Measurements from ENCODE around the gene SYNE2.

Gene SYNE2

GRCh38 chr14:63909984-63910383 lies 57.2 kb downstream of the SYNE2 start:
- in situ Hi-C loops (cut with MboI; ENCODE audit: low sequenced_read_pairs), result no loop called here
- no peaks in the 10 kb centered on the region for H3K36me3 ChIP-seq (replicated peaks)

GRCh38 chr14:63910583-63911363 lies 58.0 kb downstream of the SYNE2 start:
- Histone ChIP-seq H3K4me1 (peaks cover 11% of the 10 kb centered on the region), H3K36me3 (replicated peaks) (no peaks in the 10 kb centered on the region), H3K9me3 (no peaks in the 10 kb centered on the region), H3K27me3 (ENCODE audit: low read depth) (no peaks in the 10 kb centered on the region), H3K4me3 (no peak overlapping the region)
- no peak for DNase-seq (ENCODE audit: low spot score in 2 of 2)
- in situ Hi-C loops (cut with MboI; ENCODE audit: low sequenced_read_pairs), result no loop called here

More at GRCh38 chr14:63909984-63910383, 57.2 kb downstream of the SYNE2 start:
- no peak for DNase-seq (ENCODE audit: low spot score in 2 of 2)
- no peaks in the 10 kb centered on the region for H3K27me3 ChIP-seq (ENCODE audit: low read depth)
- H3K9me3 ChIP-seq, result peaks cover 2% of the 10 kb centered on the region; the same call in 1 of the 2 replicates
- peaks cover 11% of the 10 kb centered on the region for H3K4me1 ChIP-seq
- no peak overlapping the region for H3K4me3 ChIP-seq

- in situ Hi-C loops (cut with MboI; ENCODE audit: low sequenced_read_pairs), result no loop called here
- Histone ChIP-seq H3K36me3 (replicated peaks) (no peaks in the 10 kb centered on the region), H3K4me3 (no peak overlapping the region), H3K9me3 (no peaks in the 10 kb centered on the region), H3K4me1 (peaks cover 9% of the 10 kb centered on the region), H3K27me3 (ENCODE audit: low read depth) (no peaks in the 10 kb centered on the region)
- DNase-seq (ENCODE audit: low spot score in 2 of 2), result no peak
Measured at GRCh38 chr14:63911404-63911803, 58.6 kb downstream of the SYNE2 start.

GRCh38 chr14:63912286-63912685 lies 59.5 kb downstream of the SYNE2 start:
- in situ Hi-C loops (cut with MboI; ENCODE audit: low sequenced_read_pairs), result no loop called here
- H3K36me3 ChIP-seq (replicated peaks), result no peaks in the 10 kb centered on the region

GRCh38 chr14:63918411-63918810 lies 65.6 kb downstream of the SYNE2 start:
- no peak for DNase-seq (ENCODE audit: low spot score in 2 of 2)
- peaks cover 12% of the 10 kb centered on the region for H3K4me1 ChIP-seq
- in situ Hi-C loops (cut with MboI; ENCODE audit: low sequenced_read_pairs), result no loop called here
- no peak overlapping the region for H3K4me3 ChIP-seq
- no peaks in the 10 kb centered on the region for H3K27me3 ChIP-seq (ENCODE audit: low read depth)
- no peaks in the 10 kb centered on the region for H3K36me3 ChIP-seq (replicated peaks)
- no peaks in the 10 kb centered on the region for H3K9me3 ChIP-seq

More at GRCh38 chr14:63912286-63912685, 59.5 kb downstream of the SYNE2 start:
- H3K4me1 ChIP-seq, result peaks cover 11% of the 10 kb centered on the region
- H3K4me3 ChIP-seq, result no peak overlapping the region
- no peaks in the 10 kb centered on the region for H3K27me3 ChIP-seq (ENCODE audit: low read depth)
- no peaks in the 10 kb centered on the region for H3K9me3 ChIP-seq
- DNase-seq (ENCODE audit: low spot score in 2 of 2), result no peak

GRCh38 chr14:63922696-63923421 lies 70.1 kb downstream of the SYNE2 start:
- in situ Hi-C loops (cut with MboI; ENCODE audit: low sequenced_read_pairs), result no loop called here
- H3K4me3 ChIP-seq, result no peak overlapping the region
- no peak for DNase-seq (ENCODE audit: low spot score in 2 of 2)

GRCh38 chr14:63923422-63923752 lies 70.6 kb downstream of the SYNE2 start:
- H3K4me1 ChIP-seq, result no peaks in the 10 kb centered on the region
- H3K27me3 ChIP-seq (ENCODE audit: low read depth), result no peaks in the 10 kb centered on the region
- no peak for DNase-seq (ENCODE audit: low spot score in 2 of 2)
- H3K4me3 ChIP-seq, result no peak overlapping the region
- H3K9me3 ChIP-seq, result no peaks in the 10 kb centered on the region
- no peaks in the 10 kb centered on the region for H3K36me3 ChIP-seq (replicated peaks)
- in situ Hi-C loops (cut with MboI; ENCODE audit: low sequenced_read_pairs), result no loop called here

More at GRCh38 chr14:63922696-63923421, 70.1 kb downstream of the SYNE2 start:
- H3K9me3 ChIP-seq, result no peaks in the 10 kb centered on the region
- peaks cover 4% of the 10 kb centered on the region for H3K4me1 ChIP-seq
- H3K36me3 ChIP-seq (replicated peaks), result no peaks in the 10 kb centered on the region
- no peaks in the 10 kb centered on the region for H3K27me3 ChIP-seq (ENCODE audit: low read depth)

GRCh38 chr14:63924375-63924774 lies 71.6 kb downstream of the SYNE2 start:
- H3K9me3 ChIP-seq, result no peaks in the 10 kb centered on the region
- H3K4me1 ChIP-seq, result no peaks in the 10 kb centered on the region
- in situ Hi-C loops (cut with MboI; ENCODE audit: low sequenced_read_pairs), result no loop called here
- DNase-seq (ENCODE audit: low spot score in 2 of 2), result no peak
- no peak overlapping the region for H3K4me3 ChIP-seq
- H3K27me3 ChIP-seq (ENCODE audit: low read depth), result no peaks in the 10 kb centered on the region
- no peaks in the 10 kb centered on the region for H3K36me3 ChIP-seq (replicated peaks)

- H3K27me3 ChIP-seq (ENCODE audit: low read depth), result no peaks in the 10 kb centered on the region
- no peak overlapping the region for H3K4me3 ChIP-seq
- DNase-seq (ENCODE audit: low spot score in 2 of 2), result no peak
- in situ Hi-C loops (cut with MboI; ENCODE audit: low sequenced_read_pairs), result no loop called here
- no peaks in the 10 kb centered on the region for H3K4me1 ChIP-seq
- no peaks in the 10 kb centered on the region for H3K9me3 ChIP-seq
- H3K36me3 ChIP-seq (replicated peaks), result no peaks in the 10 kb centered on the region
Measured at GRCh38 chr14:63926641-63927040, 73.8 kb downstream of the SYNE2 start.

- H3K9me3 ChIP-seq, result no peaks in the 10 kb centered on the region
- no peak overlapping the region for H3K4me3 ChIP-seq
- DNase-seq (ENCODE audit: low spot score in 2 of 2), result no peak
- H3K4me1 ChIP-seq, result peaks cover 12% of the 10 kb centered on the region
- in situ Hi-C loops (cut with MboI; ENCODE audit: low sequenced_read_pairs), result no loop called here
- H3K27me3 ChIP-seq (ENCODE audit: low read depth), result no peaks in the 10 kb centered on the region
- no peaks in the 10 kb centered on the region for H3K36me3 ChIP-seq (replicated peaks)
Measured at GRCh38 chr14:63928744-63929174, 76.0 kb downstream of the SYNE2 start.

- Histone ChIP-seq H3K4me1 (peaks cover 22% of the 10 kb centered on the region), H3K27me3 (ENCODE audit: low read depth) (no peaks in the 10 kb centered on the region), H3K36me3 (replicated peaks) (no peaks in the 10 kb centered on the region), H3K4me3 (no peak overlapping the region), H3K9me3 (no peaks in the 10 kb centered on the region)
- DNase-seq (ENCODE audit: low spot score in 2 of 2), result peak; percentile 47 to 97
- in situ Hi-C loops (cut with MboI; ENCODE audit: low sequenced_read_pairs), result no loop called here
Measured at GRCh38 chr14:63933110-63933509, 80.3 kb downstream of the SYNE2 start.

- in situ Hi-C loops (cut with MboI; ENCODE audit: low sequenced_read_pairs), result no loop called here
- H3K36me3 ChIP-seq (replicated peaks), result no peaks in the 10 kb centered on the region
- peak; percentile 61 to 93 for DNase-seq (ENCODE audit: low spot score in 2 of 2)
Measured at GRCh38 chr14:63933711-63934110, 80.9 kb downstream of the SYNE2 start.

GRCh38 chr14:63938198-63939005 lies 85.6 kb downstream of the SYNE2 start:
- H3K36me3 ChIP-seq (replicated peaks), result no peaks in the 10 kb centered on the region; the same call in 1 of the 2 replicates
- no peak overlapping the region for H3K4me3 ChIP-seq
- no peaks in the 10 kb centered on the region for H3K27me3 ChIP-seq (ENCODE audit: low read depth)
- H3K9me3 ChIP-seq, result no peaks in the 10 kb centered on the region
- no peak for DNase-seq (ENCODE audit: low spot score in 2 of 2)
- peaks cover 14% of the 10 kb centered on the region for H3K4me1 ChIP-seq
- in situ Hi-C loops (cut with MboI; ENCODE audit: low sequenced_read_pairs), result no loop called here

More at GRCh38 chr14:63933711-63934110, 80.9 kb downstream of the SYNE2 start:
- Histone ChIP-seq H3K27me3 (ENCODE audit: low read depth) (no peaks in the 10 kb centered on the region), H3K4me3 (no peak overlapping the region), H3K9me3 (no peaks in the 10 kb centered on the region), H3K4me1 (peaks cover 22% of the 10 kb centered on the region)

GRCh38 chr14:63939006-63939270 lies 86.1 kb downstream of the SYNE2 start:
- no peaks in the 10 kb centered on the region; the same call in 1 of the 2 replicates for H3K36me3 ChIP-seq (replicated peaks)
- no peaks in the 10 kb centered on the region for H3K27me3 ChIP-seq (ENCODE audit: low read depth)
- in situ Hi-C loops (cut with MboI; ENCODE audit: low sequenced_read_pairs), result no loop called here
- H3K4me3 ChIP-seq, result no peak overlapping the region
- no peaks in the 10 kb centered on the region for H3K9me3 ChIP-seq
- H3K4me1 ChIP-seq, result peaks cover 8% of the 10 kb centered on the region
- no peak for DNase-seq (ENCODE audit: low spot score in 2 of 2)
